ENCODE data around the gene SLC35G3. TPM values are rescaled to one million over a fixed set of nuclear protein-coding genes. Genes with fewer than 3 reads are reported as not detected.

The SLC35G3 gene
- total and polyA plus RNA-seq, 2 of the 8 experiments (the other 6 are each of a cell fraction or from before 2014, with no cell fraction given), result not detected

- Histone ChIP-seq H3K23ac (ENCODE audit: insufficient read length) (no peak within 1 kb of the TSS), H2BK20ac (ENCODE audit: low read length) (0 out of 2 replicates have a peak within 1 kb of the TSS, but pooled peaks have one; percentile 61), H2AK5ac (ENCODE audit: low read depth, low read length) (no peak within 1 kb of the TSS), H3K36me3 (ENCODE audit: control insufficient read depth in 2 of 4, insufficient read depth in 4 of 4, low read length in 3 of 4) (no peaks in the 10 kb centered on the region), H4K8ac (ENCODE audit: extremely low read depth, insufficient read depth, low read length) (no peak within 1 kb of the TSS; the same call in 1 of the 2 replicates), H3K4me3 (ENCODE audit: extremely low read depth in 1 of 4, insufficient read depth in 2 of 4, low read depth in 3 of 4, low read length in 4 of 4) (no peak within 1 kb of the TSS), H3K79me1 (ENCODE audit: low read depth, low read length) (no peaks in the 10 kb centered on the region), H2BK120ac (replicated peaks; ENCODE audit: low read depth, low read length) (no peak within 1 kb of the TSS), H3K27me3 (replicated peaks in 1 of 4; ENCODE audit: control insufficient read depth in 3 of 4, extremely low read depth in 1 of 4, insufficient read depth in 3 of 4, low read length in 3 of 4) (no peaks in the 10 kb centered on the region), H3K56ac (replicated peaks; ENCODE audit: insufficient read length, low read depth, low read length) (no peak within 1 kb of the TSS), H3K9me3 (ENCODE audit: insufficient read depth in 2 of 2, low read depth in 1 of 2, low read length in 1 of 2) (no peaks in the 10 kb centered on the region), H3K18ac (ENCODE audit: extremely low read depth, low read length) (no peak within 1 kb of the TSS; the same call in 1 of the 2 replicates), H2AFZ (ENCODE audit: low read length) (no peak within 1 kb of the TSS), H4K20me1 (replicated peaks in 1 of 2; ENCODE audit: control insufficient read depth in 1 of 2, insufficient read depth in 2 of 2, low read length in 2 of 2) (no peaks in the 10 kb centered on the region), H3K14ac (ENCODE audit: insufficient read length) (no peak within 1 kb of the TSS), H2BK15ac (ENCODE audit: low read length) (0 out of 2 replicates have a peak within 1 kb of the TSS, but pooled peaks have one; percentile 34), H3K4me1 (replicated peaks in 1 of 4; ENCODE audit: control insufficient read depth in 3 of 4, insufficient read depth in 4 of 4, low read length in 3 of 4) (peaks cover 0 to 3% (median 1%) of the 10 kb centered on the region in 4 experiments; a peak in 2 of 7 replicates), H3K27ac (ENCODE audit: low read depth, low read length) (no peak within 1 kb of the TSS), H2BK12ac (ENCODE audit: low read depth, low read length) (peak within 1 kb of the TSS; percentile 9; the same call in 1 of the 2 replicates), H3K9ac (replicated peaks in 1 of 4; ENCODE audit: extremely low read depth in 1 of 4, low read depth in 3 of 4, low read length in 3 of 4) (no peak within 1 kb of the TSS), H2BK5ac (ENCODE audit: low read depth, low read length) (no peak within 1 kb of the TSS), H3K23me2 (ENCODE audit: low read depth, low read length) (no peaks in the 10 kb centered on the region), H3K4me2 (ENCODE audit: insufficient read depth in 1 of 2, low read depth in 2 of 2, low read length in 2 of 2) (no peak within 1 kb of the TSS), H3K79me2 (ENCODE audit: control insufficient read depth in 1 of 2, insufficient read depth in 2 of 2, low read length in 2 of 2) (no peaks in the 10 kb centered on the region), H4K91ac (replicated peaks; ENCODE audit: insufficient read length, low read length) (no peak within 1 kb of the TSS), H4K5ac (ENCODE audit: insufficient read length, low read depth, low read length) (no peak within 1 kb of the TSS), H3K4ac (replicated peaks; ENCODE audit: insufficient read length, low read depth, low read length) (no peak within 1 kb of the TSS)
- ChIA-PET CTCF (ENCODE audit: partially characterized antibody) (interaction anchor here (1.3 to 2.6 kb wide), 2 partner anchors 20 to 387 kb away, joined by 3 to 9 read pairs; no protein-coding TSS in a partner anchor), POLR2A (ENCODE audit: partially characterized antibody) (interaction anchor here (1.1 to 2.6 kb wide), 3 partner anchors 10 to 20 kb away, joined by 3 to 10 read pairs (median 4); no protein-coding TSS in a partner anchor)
- no peak for DNase-seq (ENCODE audit: low read depth in 1 of 2, low spot score in 2 of 2)
- WGBS, 2 experiments (ENCODE audit: extremely low coverage in 1 of 2, insufficient coverage in 1 of 2, insufficient read length in 1 of 2, insufficient replicate concordance in 2 of 2, low coverage in 1 of 2, low lambda C conversion rate in 2 of 2, missing lambda C conversion rate in 1 of 2), result 64% methylated on average over 4 of the region's 4 CpGs; no CpG with 5 or more reads in 1 of the 2 experiments
- no peak for FAIRE-seq
- no peak for TF ChIP-seq YY1 (IDR thresholded peaks at IDR 0.05; ENCODE audit: low read depth, low read length)
- TF ChIP-seq BCL11A (IDR thresholded peaks at IDR 0.05; ENCODE audit: low read depth in 2 of 2, low read length in 2 of 2), result no peak
- TF ChIP-seq GTF2F1 (IDR thresholded peaks at IDR 0.05; ENCODE audit: borderline replicate concordance, low read depth, low read length), result no peak
- TF ChIP-seq CTBP2 (IDR thresholded peaks at IDR 0.05; ENCODE audit: borderline replicate concordance, insufficient read depth, insufficient read length, low read length), result no peak
- TF ChIP-seq MAFK (IDR thresholded peaks at IDR 0.05; ENCODE audit: low read depth, low read length), result no peak
- TF ChIP-seq KDM5A (IDR thresholded peaks at IDR 0.05; ENCODE audit: low read length), result no peak
- TF ChIP-seq RXRA (IDR thresholded peaks at IDR 0.05; ENCODE audit: insufficient read depth, low read depth, low read length), result no peak
- TF ChIP-seq GABPA (IDR thresholded peaks at IDR 0.05; ENCODE audit: borderline replicate concordance, insufficient read depth, low read length), result no peak
- no peak for TF ChIP-seq POU5F1 (IDR thresholded peaks at IDR 0.05; ENCODE audit: low read depth, low read length)
- TF ChIP-seq KDM4A (IDR thresholded peaks at IDR 0.05; ENCODE audit: low read depth, low read length, severe bottlenecking), result no peak
- TF ChIP-seq POLR2AphosphoS5 (IDR thresholded peaks at IDR 0.05; ENCODE audit: low read depth, low read length), result no peak
- no peak for TF ChIP-seq CBX8 (IDR thresholded peaks at IDR 0.05; ENCODE audit: borderline replicate concordance, low read depth, low read length)
- TF ChIP-seq TCF12 (IDR thresholded peaks at IDR 0.05; ENCODE audit: low read depth, low read length), result no peak
Observed at GRCh38 chr17:35147375-35147905, 46.8 kb downstream of the SLC35G3 start, which contains the start of gene UNC45B. Gene UNC45B (plus strand): TSS chr17:35147817. CDS start chr17:35148264, 447 bp downstream.
